MCF 10A (cell line): ENCODE measurements around the gene UNKL. TPM values are rescaled to one million over a fixed set of nuclear protein-coding genes. Genes with fewer than 3 reads are reported as not detected.

Experiments
- BruUV-seq: library from RNA; stranded (reverse); fragments of 400-500 nt; replicated peaks from 2 replicates; lab custom pipeline; 2021; lab: Mats Ljungman, UMichigan
- CTCF ChIA-PET: fragments of 300-600 bp; sonication (Branson Sonifier 250); formaldehyde crosslinking; extraction: SDS; loops from one replicate; lab custom pipeline; 2021; ENCODE audit warnings: antibody characterized with exemption, inconsistent platforms; lab: Yijun Ruan, JAX
- POLR2A ChIA-PET: fragments of 300-600, 350-650 bp; sonication (Branson Sonifier 250); formaldehyde crosslinking; extraction: SDS; loops from one replicate; lab custom pipeline; 2020; ENCODE audit warnings: antibody characterized with exemption, inconsistent platforms; lab: Yijun Ruan, JAX
- DNase-seq: peaks from one replicate; pipeline ENCODE4 v3.0.0-alpha.2; 2018; ENCODE audit not compliant: unreplicated experiment
- H3K27ac Mint-ChIP-seq: one replicate; pipeline ENCODE4 v1.8.0; 2022; ENCODE audit warnings: mild to moderate bottlenecking, low read depth, mixed read lengths; ENCODE audit not compliant: unreplicated experiment
- H3K27me3 Mint-ChIP-seq: one replicate; pipeline ENCODE4 v1.8.0; 2022; ENCODE audit warnings: mixed read lengths; ENCODE audit not compliant: insufficient read depth, unreplicated experiment
- H3K36me3 Mint-ChIP-seq: one replicate; pipeline ENCODE4 v1.8.0; 2022; ENCODE audit warnings: mild to moderate bottlenecking, moderate library complexity, mixed read lengths; ENCODE audit not compliant: insufficient read depth, unreplicated experiment
- H3K4me1 Mint-ChIP-seq: one replicate; pipeline ENCODE4 v1.8.0; 2022; ENCODE audit warnings: mixed read lengths; ENCODE audit not compliant: insufficient read depth, unreplicated experiment
- H3K4me3 Mint-ChIP-seq: one replicate; pipeline ENCODE4 v1.8.0; 2022; ENCODE audit warnings: mild to moderate bottlenecking, moderate library complexity, mixed read lengths; ENCODE audit not compliant: unreplicated experiment
- H3K9me3 Mint-ChIP-seq: one replicate; pipeline ENCODE4 v1.8.0; 2022; ENCODE audit warnings: mixed read lengths; ENCODE audit not compliant: unreplicated experiment
- CTCF ChIP-seq: fragments of 200-600 bp; IDR thresholded peaks from one replicate; pipeline ENCODE4 v1.8.0; 2022; ENCODE audit warnings: antibody characterized with exemption, mild to moderate bottlenecking; ENCODE audit not compliant: unreplicated experiment
- intact Hi-C: fragments of 100-400 bp; cut with micrococcal nuclease; formaldehyde crosslinking; loops from 2 replicates; pipeline ENCODE4 v1.14.1; 2022
- total RNA-seq: library from RNA; stranded (reverse); gene quantifications from 2 replicates; pipeline ENCODE4 v1.2.3, GENCODE V29; 2022

The UNKL gene
- total RNA-seq, 1 experiment from 2014 or later, result 12.3 TPM

GRCh38 chr16:1372292-1372950 lies 42.1 kb downstream of the UNKL start:
- Mint-ChIP-seq H3K36me3 (peaks cover 28% of the 10 kb centered on the region), H3K27ac (no peak overlapping the region), H3K9me3 (no peaks in the 10 kb centered on the region), H3K27me3 (no peaks in the 10 kb centered on the region), H3K4me1 (no peaks in the 10 kb centered on the region), H3K4me3 (no peak overlapping the region)
- no TSS peak for BruUV-seq
- POLR2A ChIA-PET, result no interaction called here
- no peak for TF ChIP-seq CTCF
- CTCF ChIA-PET, result no interaction called here
- no peak for DNase-seq
- intact Hi-C loops, result no loop called here

GRCh38 chr16:1371054-1371978 lies 43.2 kb downstream of the UNKL start:
- Mint-ChIP-seq H3K36me3 (peaks cover 22% of the 10 kb centered on the region), H3K27ac (no peak overlapping the region), H3K27me3 (no peaks in the 10 kb centered on the region), H3K4me1 (no peaks in the 10 kb centered on the region), H3K9me3 (no peaks in the 10 kb centered on the region), H3K4me3 (no peak overlapping the region)
- intact Hi-C loops, result no loop called here
- no TSS peak for BruUV-seq
- TF ChIP-seq CTCF, result no peak
- DNase-seq, result no peak
- ChIA-PET POLR2A (no interaction called here), CTCF (interaction anchor here (0.6 kb wide), 2 partner anchors 9 to 11 kb away, joined by 4 to 7 read pairs; no protein-coding TSS in a partner anchor)

- no peak for TF ChIP-seq CTCF
- ChIA-PET POLR2A (interaction anchor here (0.6 to 1.2 kb wide), 2 partner anchors 9 to 14 kb away, joined by 3 to 4 read pairs; no protein-coding TSS in a partner anchor), CTCF (no interaction called here)
- no peaks in the 10 kb centered on the region for H3K9me3 Mint-ChIP-seq
- H3K4me1 Mint-ChIP-seq, result no peaks in the 10 kb centered on the region
- intact Hi-C loops, result no loop called here
- no peak overlapping the region for H3K4me3 Mint-ChIP-seq
- BruUV-seq, result no TSS peak
- DNase-seq, result no peak
- H3K27ac Mint-ChIP-seq, result no peak overlapping the region
- peaks cover 29% of the 10 kb centered on the region for H3K36me3 Mint-ChIP-seq
- H3K27me3 Mint-ChIP-seq, result no peaks in the 10 kb centered on the region
Measured at GRCh38 chr16:1367486-1368174, 46.9 kb downstream of the UNKL start.
